Large intestine (tissue), 3 donors: ENCODE results near the gene MRPS18A. TPM values are rescaled to one million over a fixed set of nuclear protein-coding genes. Genes with fewer than 3 reads are reported as not detected.

Experiments used
- DNase-seq, 2 donors: peaks; one replicate each; pipeline versions ENCODE4 v3.0.0 to v3.0.0-alpha.2; 2013
- H3K27ac ChIP-seq: one replicate; pipeline ENCODE4 v1.5.1; 2013; ENCODE audit warnings: low read length
- H3K27me3 ChIP-seq: 2 replicates; pipeline ENCODE4 v1.6.1; 2013; ENCODE audit warnings: low read length; ENCODE audit not compliant: control insufficient read depth, insufficient read depth
- H3K36me3 ChIP-seq: 2 replicates; pipeline ENCODE4 v1.6.1; 2013; ENCODE audit warnings: low read length; ENCODE audit not compliant: control insufficient read depth, insufficient read depth
- H3K4me1 ChIP-seq: one replicate; pipeline ENCODE4 v1.6.1; 2013; ENCODE audit warnings: low read length; ENCODE audit not compliant: control insufficient read depth, insufficient read depth
- H3K4me3 ChIP-seq: one replicate; pipeline ENCODE4 v1.5.1; 2013; ENCODE audit warnings: low read length
- H3K9me3 ChIP-seq: one replicate; pipeline ENCODE4 v1.6.1; 2013; ENCODE audit warnings: mild to moderate bottlenecking, low read depth, low read length, moderate library complexity; ENCODE audit not compliant: control insufficient read depth
- WGBS: methylation state at CpG from one replicate; pipeline ENCODE4 v1.1.5; 2013; ENCODE audit warnings: low lambda C conversion rate; ENCODE audit not compliant: insufficient coverage; 5-methylcytosine and 5-hydroxymethylcytosine counted together
- polyA plus RNA-seq: library from polyadenylated mRNA; unstranded; fragments of 120-200 nt; gene quantifications from one replicate; pipeline ENCODE4 v1.2.1, GENCODE V29; 2013

The MRPS18A gene
- polyA plus RNA-seq, 1 donor, result 46.5 TPM

DNA sequence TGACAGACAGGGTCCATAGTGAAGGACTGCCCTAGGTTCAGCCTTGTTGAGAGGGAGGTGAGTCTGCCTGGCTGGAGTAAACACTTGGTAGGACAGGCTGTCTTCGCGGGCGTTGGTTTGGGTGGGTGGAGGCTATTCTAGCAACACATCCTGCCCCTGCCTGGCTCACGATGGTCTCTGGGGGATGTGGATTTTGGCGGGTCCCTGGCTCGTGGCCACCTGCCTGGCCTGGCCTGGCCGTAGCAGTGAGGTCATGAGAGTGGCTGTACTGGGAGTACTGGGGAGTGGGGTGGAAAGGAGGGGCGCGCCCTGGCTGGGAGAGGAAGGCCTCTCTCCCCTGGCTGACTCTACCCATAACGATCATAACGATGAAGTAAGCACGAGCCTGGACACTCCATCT is 30.2 kb upstream of the MRPS18A start:
- H3K9me3 ChIP-seq, result no peaks in the 10 kb centered on the region
- WGBS, result no CpG with 5 or more reads among the region's 12 CpGs
- H3K4me3 ChIP-seq, result no peak overlapping the region
- H3K27me3 ChIP-seq, result no peaks in the 10 kb centered on the region
- no peak for DNase-seq
- H3K27ac ChIP-seq, result no peak overlapping the region
- H3K4me1 ChIP-seq, result peaks cover 13% of the 10 kb centered on the region
- H3K36me3 ChIP-seq, result no peaks in the 10 kb centered on the region

DNA sequence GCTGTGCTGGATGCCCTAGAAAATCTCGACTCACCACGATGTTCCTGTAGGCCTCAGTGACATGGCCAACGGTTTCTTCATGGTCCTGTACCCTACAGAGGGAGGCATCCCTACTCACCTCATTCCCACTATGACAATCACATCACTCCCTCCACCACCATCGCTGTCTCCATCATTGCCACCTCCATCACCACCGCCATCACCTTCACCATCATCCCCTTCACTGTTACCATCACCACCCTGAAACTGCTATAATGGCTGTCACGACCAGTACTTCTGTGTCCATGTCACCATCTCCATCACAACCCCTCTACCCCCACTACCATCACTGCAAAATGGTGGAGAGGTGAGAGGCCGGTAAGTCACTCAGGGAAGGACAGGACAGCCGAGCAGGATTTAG is 29.8 kb upstream of the MRPS18A start:
- Histone ChIP-seq H3K4me1 (peaks cover 13% of the 10 kb centered on the region), H3K27me3 (no peaks in the 10 kb centered on the region), H3K9me3 (no peaks in the 10 kb centered on the region), H3K36me3 (no peaks in the 10 kb centered on the region), H3K27ac (no peak overlapping the region), H3K4me3 (no peak overlapping the region)
- WGBS, result 100% methylated on average over 1 of the region's 8 CpGs
- no peak for DNase-seq

DNA sequence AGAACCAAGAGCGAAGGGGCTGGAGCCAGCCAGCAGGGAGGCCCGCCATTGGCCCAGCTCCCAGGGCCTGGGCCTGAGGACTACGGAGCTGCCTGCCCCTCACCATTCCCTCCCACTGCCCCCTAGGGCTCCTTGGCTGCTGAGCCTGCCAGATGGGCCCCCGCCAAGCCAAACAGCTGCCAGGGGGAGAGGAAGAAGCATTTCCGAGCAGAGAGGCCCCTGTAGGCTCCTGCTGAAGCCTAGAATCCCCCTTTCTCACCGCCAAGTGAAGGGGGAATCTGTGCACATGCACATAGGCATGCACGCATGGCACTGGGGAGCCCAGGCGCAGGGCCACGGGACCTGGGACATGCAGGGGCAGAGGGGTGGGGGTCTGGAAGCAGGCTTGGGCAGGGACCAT is 28.5 kb upstream of the MRPS18A start:
- Histone ChIP-seq H3K36me3 (no peaks in the 10 kb centered on the region), H3K4me3 (no peak overlapping the region), H3K4me1 (peaks cover 13% of the 10 kb centered on the region), H3K27me3 (no peaks in the 10 kb centered on the region), H3K9me3 (no peaks in the 10 kb centered on the region), H3K27ac (no peak overlapping the region)
- no peak for DNase-seq
- no CpG with 5 or more reads among the region's 9 CpGs for WGBS

DNA sequence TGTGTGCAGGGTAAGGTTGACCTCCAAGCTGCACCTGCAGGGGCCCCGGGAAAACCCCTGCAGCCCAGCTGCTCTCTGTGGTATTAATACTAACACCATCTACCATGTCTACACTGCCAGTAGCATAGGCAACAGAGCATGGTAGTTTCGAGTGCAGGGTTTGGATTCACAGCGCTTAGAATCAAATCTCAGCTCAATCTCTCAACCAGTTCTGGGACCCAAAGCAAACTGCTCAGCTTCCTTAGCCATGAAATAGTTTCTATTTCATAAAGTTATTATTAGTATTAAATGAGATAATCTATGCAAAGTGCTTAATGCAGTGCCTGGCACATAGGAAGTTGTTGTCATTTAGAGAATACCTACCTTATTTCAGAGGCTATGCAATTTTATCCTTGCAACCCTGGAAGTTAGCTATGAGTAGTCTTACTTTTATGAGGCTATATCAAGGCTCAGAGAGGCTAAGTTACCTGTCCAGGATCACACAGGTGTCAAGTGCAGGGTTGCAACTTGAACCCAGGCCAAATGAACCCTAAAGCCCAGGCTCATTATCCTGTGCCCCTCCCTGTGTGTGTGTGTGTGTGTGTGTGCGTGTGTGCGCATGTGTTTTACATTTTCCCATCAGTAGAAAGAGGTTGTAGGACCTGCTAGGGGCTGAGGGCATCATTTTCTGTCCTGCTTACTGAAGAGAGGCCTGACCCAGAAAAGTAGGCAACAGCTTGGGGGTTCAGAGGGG is 27.6 kb upstream of the MRPS18A start:
- H3K27ac ChIP-seq, result no peak overlapping the region

DNA sequence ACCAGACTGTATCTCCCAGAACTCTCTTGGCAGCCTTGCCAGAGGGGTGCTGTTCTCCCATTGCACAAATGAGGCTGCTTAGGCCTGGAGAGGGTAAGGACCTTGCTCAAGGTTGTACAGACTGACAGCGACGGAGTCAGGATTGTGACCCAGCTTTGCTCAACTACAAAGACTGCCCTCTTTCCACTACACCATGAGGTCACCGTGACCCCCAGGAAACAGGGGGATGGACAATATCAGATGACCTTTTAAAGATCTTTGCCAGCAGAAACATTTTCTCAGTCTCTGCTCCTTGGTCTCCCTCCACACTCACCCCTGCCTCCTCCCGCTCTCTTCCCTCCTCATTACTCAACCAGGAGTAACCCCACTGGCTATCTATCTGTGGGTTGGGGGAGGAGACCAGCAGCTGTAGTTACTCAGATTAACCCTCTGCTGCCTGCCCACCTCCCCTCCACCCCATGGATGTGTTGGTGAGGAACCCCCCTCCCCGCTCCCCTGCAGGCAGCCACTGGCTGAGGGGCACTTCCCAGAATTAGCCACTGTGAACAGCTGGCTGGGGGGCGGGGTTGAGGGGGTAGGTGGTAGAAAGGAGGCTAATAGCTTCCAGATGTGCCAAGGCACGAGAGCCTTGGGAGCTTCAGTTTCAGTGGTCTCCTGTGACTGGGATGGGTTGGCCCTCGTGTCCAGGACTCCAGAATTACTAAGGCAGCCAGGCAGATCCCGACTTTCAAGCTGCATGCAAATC is 26.9 kb upstream of the MRPS18A start:
- H3K9me3 ChIP-seq, result no peaks in the 10 kb centered on the region
- no peak overlapping the region for H3K4me3 ChIP-seq
- no CpG with 5 or more reads among the region's 9 CpGs for WGBS
- no peak overlapping the region for H3K27ac ChIP-seq
- H3K4me1 ChIP-seq, result peaks cover 18% of the 10 kb centered on the region
- H3K36me3 ChIP-seq, result no peaks in the 10 kb centered on the region
- peak in 1 of 2 donors; percentile 52 for DNase-seq
- H3K27me3 ChIP-seq, result no peaks in the 10 kb centered on the region

More for the DNA sequence above, 27.6 kb upstream of the MRPS18A start:
- H3K4me3 ChIP-seq, result no peak overlapping the region
- H3K27me3 ChIP-seq, result no peaks in the 10 kb centered on the region
- peaks cover 13% of the 10 kb centered on the region for H3K4me1 ChIP-seq
- H3K9me3 ChIP-seq, result no peaks in the 10 kb centered on the region
- no CpG with 5 or more reads among the region's 5 CpGs for WGBS
- DNase-seq, result no peak
- no peaks in the 10 kb centered on the region for H3K36me3 ChIP-seq

DNA sequence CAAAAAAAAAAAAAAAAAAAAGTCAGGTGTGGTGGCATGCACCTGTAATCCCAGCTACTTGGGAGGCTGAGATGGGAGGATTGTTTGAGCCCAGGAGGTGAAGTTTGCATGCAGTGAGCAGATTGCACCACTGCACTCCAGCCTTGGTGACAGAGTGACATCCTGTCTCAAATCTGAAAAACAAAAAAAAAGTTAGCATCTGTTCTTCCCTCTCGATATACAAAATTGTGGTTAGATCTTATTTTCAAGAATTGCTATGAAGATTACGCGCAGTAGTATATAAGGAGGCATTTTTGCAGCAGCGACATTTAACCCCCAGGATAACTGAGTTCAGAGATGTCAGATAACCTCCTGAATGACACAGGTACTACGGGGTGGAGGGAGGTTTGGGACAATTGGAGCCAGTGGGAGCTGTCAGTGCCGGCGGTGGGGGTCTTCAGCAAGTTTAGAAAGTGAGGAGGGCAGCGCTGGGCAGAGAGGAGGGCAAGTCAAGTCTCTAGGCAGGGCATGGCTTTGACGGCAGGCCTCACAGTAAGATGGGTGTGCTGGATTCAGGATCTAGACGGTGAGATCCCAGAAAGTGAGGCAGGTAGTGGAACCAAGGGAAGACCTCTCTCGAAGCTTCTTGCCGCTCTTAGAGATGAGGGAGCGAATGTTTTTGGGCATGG is 26.2 kb upstream of the MRPS18A start:
- DNase-seq, result no peak
- WGBS, result 95% methylated on average over 4 of the region's 13 CpGs

DNA sequence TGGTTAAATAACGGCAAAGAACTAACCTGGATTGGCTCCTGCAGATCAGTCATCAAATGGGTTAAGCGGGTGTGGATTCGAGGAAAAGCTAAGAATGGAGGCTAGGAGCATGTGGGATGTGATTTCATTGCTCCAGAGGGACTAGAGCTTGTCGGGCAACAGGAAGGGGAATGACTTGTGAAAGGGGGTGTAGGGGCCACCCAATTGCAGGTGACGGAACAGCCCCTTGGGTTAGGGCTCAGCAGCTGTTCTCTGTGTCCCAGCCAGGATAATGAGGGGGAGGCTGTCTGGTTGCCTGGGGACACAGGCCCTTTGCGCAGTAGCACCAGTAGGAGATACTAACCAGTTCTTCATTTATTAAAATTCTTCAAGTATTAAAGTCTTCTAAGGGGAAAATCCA is 25.0 kb upstream of the MRPS18A start:
- H3K36me3 ChIP-seq, result no peaks in the 10 kb centered on the region
- H3K4me1 ChIP-seq, result peaks cover 11% of the 10 kb centered on the region
- WGBS, result 86% methylated on average over 1 of the region's 6 CpGs
- no peaks in the 10 kb centered on the region for H3K27me3 ChIP-seq
- no peak overlapping the region for H3K27ac ChIP-seq
- no peak overlapping the region for H3K4me3 ChIP-seq
- no peaks in the 10 kb centered on the region for H3K9me3 ChIP-seq
- DNase-seq, result no peak

More for the DNA sequence above, 26.2 kb upstream of the MRPS18A start:
- H3K27me3 ChIP-seq, result no peaks in the 10 kb centered on the region
- H3K4me3 ChIP-seq, result no peak overlapping the region
- peaks cover 18% of the 10 kb centered on the region for H3K4me1 ChIP-seq
- no peaks in the 10 kb centered on the region for H3K9me3 ChIP-seq
- H3K27ac ChIP-seq, result no peak overlapping the region
- H3K36me3 ChIP-seq, result no peaks in the 10 kb centered on the region

DNA sequence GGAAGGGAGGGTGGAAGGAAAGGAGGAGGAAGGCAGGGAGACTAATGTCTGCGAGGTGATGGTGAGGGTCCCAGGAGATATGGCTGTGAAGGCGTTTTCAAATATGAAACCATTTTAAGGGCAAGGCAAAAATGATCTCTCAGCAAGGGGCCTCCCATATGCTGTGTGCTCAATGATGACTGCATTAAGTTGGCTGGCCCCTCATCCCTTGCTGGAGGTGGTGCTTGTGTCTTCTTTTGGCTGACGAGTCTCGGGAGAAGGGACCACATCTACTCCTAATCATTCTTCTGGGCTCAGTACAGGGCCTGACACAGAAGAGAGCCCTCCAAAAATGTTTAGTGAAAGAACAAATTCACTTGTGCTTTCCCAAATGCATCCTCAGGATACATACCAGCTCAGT is 23.0 kb upstream of the MRPS18A start:
- no peaks in the 10 kb centered on the region for H3K27me3 ChIP-seq
- H3K27ac ChIP-seq, result no peak overlapping the region
- no peak overlapping the region for H3K4me3 ChIP-seq
- no peak for DNase-seq
- 93% methylated on average over 2 of the region's 4 CpGs for WGBS
- peaks cover 26% of the 10 kb centered on the region for H3K4me1 ChIP-seq
- no peaks in the 10 kb centered on the region for H3K36me3 ChIP-seq
- H3K9me3 ChIP-seq, result no peaks in the 10 kb centered on the region

DNA sequence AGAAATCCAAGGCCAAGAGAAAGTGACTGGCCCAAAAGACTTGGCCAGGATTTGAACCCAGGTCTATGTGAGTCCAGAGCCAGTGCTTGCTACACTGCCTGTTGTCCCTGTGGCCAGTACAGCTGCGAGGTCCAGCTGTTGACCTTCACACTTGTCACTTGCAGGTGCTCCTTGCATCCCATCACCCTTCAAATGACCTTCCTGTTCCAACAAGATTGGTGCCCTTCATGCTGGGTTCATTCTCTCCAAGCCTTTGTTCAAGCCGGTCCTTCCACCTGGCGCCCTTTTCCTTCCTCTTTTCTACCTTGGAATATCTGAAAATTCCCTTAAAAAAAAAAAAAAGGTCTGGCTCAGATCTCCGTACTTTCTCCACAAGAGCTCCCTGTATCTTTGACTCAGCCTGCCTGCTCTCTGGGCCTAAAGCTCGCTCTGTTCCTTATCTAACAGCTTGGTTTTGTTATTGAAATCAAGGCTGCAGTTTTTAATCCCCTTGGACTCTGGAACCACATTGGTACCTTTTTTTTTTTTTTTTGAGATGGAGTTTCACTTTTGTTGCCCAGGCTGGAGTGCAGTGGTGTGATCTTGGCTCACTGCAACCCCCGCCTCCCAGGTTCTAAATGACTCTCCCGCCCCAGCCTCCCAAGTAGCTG is 22.2 kb upstream of the MRPS18A start:
- Histone ChIP-seq H3K27me3 (no peaks in the 10 kb centered on the region), H3K9me3 (no peaks in the 10 kb centered on the region), H3K4me1 (peaks cover 26% of the 10 kb centered on the region), H3K36me3 (no peaks in the 10 kb centered on the region), H3K4me3 (no peak overlapping the region), H3K27ac (peak overlapping the region; percentile 44)
- WGBS, result no CpG with 5 or more reads among the region's 7 CpGs
- DNase-seq, result peak; percentile 44 to 80
